Measurements from ENCODE around the gene FLT1.

The FLT1 gene

GRCh38 chr13:28376604-28377003 is 118.3 kb downstream of the FLT1 start:
- no peak for DNase-seq

GRCh38 chr13:28375250-28375930 is 119.5 kb downstream of the FLT1 start:
- DNase-seq: no peak

- DNase-seq: no peak
These were observed 121.1 kb downstream of the FLT1 start for GRCh38 chr13:28373810-28374209.

- DNase-seq: no peak
These were observed 124.5 kb downstream of the FLT1 start for GRCh38 chr13:28370448-28370847.

GRCh38 chr13:28358708-28359107 is 136.2 kb downstream of the FLT1 start:
- no peak for DNase-seq

GRCh38 chr13:28357911-28358433 is 137.0 kb downstream of the FLT1 start:
- DNase-seq: no peak

GRCh38 chr13:28357247-28357825 is 137.6 kb downstream of the FLT1 start:
- no peak for DNase-seq

GRCh38 chr13:28356561-28357021 is 138.3 kb downstream of the FLT1 start:
- no peak for DNase-seq

GRCh38 chr13:28355822-28356371 is 139.0 kb downstream of the FLT1 start:
- DNase-seq: no peak

- no peak for DNase-seq
These were observed 139.7 kb downstream of the FLT1 start for GRCh38 chr13:28355046-28355821.

- DNase-seq: no peak
These were observed 141.2 kb downstream of the FLT1 start for GRCh38 chr13:28353679-28354078.

- DNase-seq: no peak
These were observed 144.8 kb downstream of the FLT1 start for GRCh38 chr13:28349907-28350654.

GRCh38 chr13:28349371-28349770 is 145.6 kb downstream of the FLT1 start:
- DNase-seq: no peak

GRCh38 chr13:28347456-28348371 is 147.2 kb downstream of the FLT1 start:
- DNase-seq: no peak

- DNase-seq: no peak
These were observed 148.8 kb downstream of the FLT1 start for GRCh38 chr13:28346154-28346553.

- DNase-seq: no peak
These were observed 150.8 kb downstream of the FLT1 start for GRCh38 chr13:28344163-28344562.

- DNase-seq: no peak
These were observed 152.7 kb downstream of the FLT1 start for GRCh38 chr13:28342251-28342650.

- DNase-seq: no peak
These were observed 154.6 kb downstream of the FLT1 start for GRCh38 chr13:28340272-28340793.

- no peak for DNase-seq
These were observed 155.5 kb downstream of the FLT1 start for GRCh38 chr13:28339419-28339818.

GRCh38 chr13:28338742-28339141 is 156.2 kb downstream of the FLT1 start:
- DNase-seq: no peak

GRCh38 chr13:28338006-28338574 is 156.8 kb downstream of the FLT1 start:
- no peak for DNase-seq
